ENCODE data around the gene KLC3.
"Not testable (repeated sequence)": the region's sequence is repeated elsewhere in the genome, so short reads cannot be mapped to it uniquely, and the experiment has no call there.

Gene KLC3

DNA sequence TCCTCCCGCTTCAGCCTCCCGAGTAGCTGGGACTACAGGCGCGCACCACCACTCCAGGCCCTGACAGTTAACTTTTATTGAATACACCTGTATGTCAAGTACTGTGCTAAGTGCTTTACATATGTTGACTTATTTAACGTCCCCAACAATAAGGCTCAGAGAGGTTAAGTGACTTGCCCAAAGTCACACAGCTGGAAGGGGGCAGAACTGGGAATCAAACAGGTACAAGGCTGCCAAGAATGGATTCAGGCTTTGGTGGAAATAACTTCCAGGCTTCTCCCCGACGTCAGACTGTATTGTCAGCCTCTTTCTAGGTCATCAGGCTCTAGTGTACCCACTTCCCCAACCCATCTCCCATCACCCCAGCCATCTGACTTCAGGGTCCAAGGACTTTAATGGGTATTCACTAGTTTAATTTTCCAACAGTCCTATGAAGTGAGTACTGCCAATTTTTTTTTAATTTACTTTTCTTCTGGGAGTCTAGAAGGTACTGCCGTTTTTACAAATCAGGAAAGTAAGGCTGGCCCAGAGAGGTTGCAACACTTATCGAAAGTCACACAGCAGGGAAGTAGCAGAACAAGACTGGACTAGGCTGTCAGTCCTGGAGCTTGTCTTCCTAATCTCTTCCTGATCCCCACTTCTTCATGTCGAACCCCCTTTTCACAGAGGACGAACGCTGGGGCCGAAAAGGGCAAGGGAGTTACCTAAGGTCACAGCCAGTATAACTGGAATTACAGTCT lies 13.0 kb upstream of the KLC3 start:
- ATAC-seq, result no peak
- Mint-ChIP-seq H3K27me3 (peaks cover 31% of the 10 kb centered on the region), H3K27ac (no peak overlapping the region), H3K4me3 (no peak overlapping the region), H3K9me3 (no peaks in the 10 kb centered on the region), H3K4me1 (peaks cover 3% of the 10 kb centered on the region), H3K36me3 (ENCODE audit: low read depth) (no peaks in the 10 kb centered on the region)
- DNase-seq, result no peak

DNA sequence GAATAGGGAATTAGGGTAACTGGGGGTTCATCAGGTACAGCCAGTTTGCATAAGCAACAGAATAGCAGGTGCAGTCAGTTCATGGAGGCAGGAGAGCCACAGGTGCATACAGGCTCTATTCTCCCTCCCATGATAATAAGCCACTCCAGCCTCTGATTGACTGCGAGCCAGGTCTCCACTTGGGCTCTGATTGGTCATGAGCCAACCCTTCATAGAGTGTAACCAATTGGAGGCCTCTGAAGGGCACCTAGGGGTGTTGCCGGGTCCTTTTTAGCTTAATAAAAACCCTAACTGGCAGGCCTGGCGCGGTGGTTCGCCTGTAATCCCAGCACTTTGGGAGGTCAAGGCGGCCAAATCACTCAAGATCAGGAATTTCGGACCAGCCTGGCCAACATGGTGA lies 9.1 kb upstream of the KLC3 start:
- peaks cover 17% of the 10 kb centered on the region for H3K27me3 Mint-ChIP-seq
- H3K9me3 Mint-ChIP-seq, result no peaks in the 10 kb centered on the region
- ATAC-seq, result no peak

DNA sequence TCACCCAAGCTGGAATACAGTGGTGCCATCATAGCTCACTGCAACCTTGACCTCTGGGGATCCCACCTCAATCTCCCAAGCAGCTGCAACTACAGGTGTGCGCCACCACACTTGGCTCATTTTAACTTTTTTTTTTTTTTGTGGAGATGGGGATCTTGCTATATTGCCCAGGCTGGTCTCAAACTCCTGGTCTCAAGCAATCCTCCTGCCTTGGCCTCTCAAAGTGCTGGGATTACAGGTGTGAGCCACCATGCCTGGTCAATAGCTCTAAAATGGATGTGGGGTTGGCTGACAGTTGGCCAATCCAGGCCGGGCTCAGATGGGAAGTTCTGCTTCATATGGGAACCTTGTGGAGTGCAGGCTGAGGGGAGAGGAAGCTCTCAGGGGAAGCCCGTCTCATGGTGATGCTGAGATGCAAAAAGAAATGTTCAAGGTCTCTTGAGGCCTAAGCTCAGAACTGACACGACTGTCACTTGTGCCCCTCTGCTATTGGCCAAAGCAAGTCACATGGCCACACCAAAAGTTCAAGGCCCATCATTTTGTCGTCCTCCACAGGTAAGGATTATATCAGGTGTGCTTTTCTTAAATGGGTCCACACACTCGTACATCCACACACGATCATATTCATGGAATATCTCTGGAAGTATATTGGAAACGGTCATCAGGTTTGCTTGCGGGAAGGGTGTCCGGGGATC lies 6.8 kb upstream of the KLC3 start:
- ATAC-seq (no peak), DNase-seq (no peak)
- H3K4me1 Mint-ChIP-seq, result no peaks in the 10 kb centered on the region
- H3K4me3 Mint-ChIP-seq, result no peak overlapping the region
- no peaks in the 10 kb centered on the region for H3K9me3 Mint-ChIP-seq
- peaks cover 14% of the 10 kb centered on the region for H3K27me3 Mint-ChIP-seq
- no peaks in the 10 kb centered on the region for H3K36me3 Mint-ChIP-seq (ENCODE audit: low read depth)
- no peak overlapping the region for H3K27ac Mint-ChIP-seq

More for the DNA sequence above, 9.1 kb upstream of the KLC3 start:
- Mint-ChIP-seq H3K36me3 (ENCODE audit: low read depth) (no peaks in the 10 kb centered on the region), H3K4me1 (peaks cover 1% of the 10 kb centered on the region), H3K4me3 (no peak overlapping the region), H3K27ac (no peak overlapping the region)
- DNase-seq, result no peak

DNA sequence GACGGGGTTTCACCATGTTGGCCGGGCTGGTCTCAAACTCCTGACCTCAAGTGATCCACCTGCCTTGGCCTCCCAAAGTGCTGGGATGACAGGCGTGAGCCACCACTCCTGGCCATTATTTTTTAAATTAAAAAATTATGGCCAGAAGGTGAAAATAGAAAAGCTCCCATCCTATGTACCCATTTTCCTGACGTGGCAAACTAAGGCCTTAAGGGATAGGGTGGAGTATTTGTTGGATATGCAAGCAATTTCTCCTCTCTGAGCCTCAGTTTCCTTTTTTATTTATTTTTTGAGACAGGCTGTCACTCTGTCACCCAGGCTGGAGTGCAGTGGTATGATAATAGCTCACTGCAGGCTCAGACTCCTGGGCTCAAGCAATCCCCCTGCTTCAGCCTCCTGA lies 5.7 kb upstream of the KLC3 start:
- H3K4me1 Mint-ChIP-seq; DNase-seq; H3K27ac Mint-ChIP-seq; H3K4me3 Mint-ChIP-seq; H3K9me3 Mint-ChIP-seq; H3K36me3 Mint-ChIP-seq (ENCODE audit: low read depth); ATAC-seq: not testable (repeated sequence)
- peaks cover 19% of the 10 kb centered on the region for H3K27me3 Mint-ChIP-seq

DNA sequence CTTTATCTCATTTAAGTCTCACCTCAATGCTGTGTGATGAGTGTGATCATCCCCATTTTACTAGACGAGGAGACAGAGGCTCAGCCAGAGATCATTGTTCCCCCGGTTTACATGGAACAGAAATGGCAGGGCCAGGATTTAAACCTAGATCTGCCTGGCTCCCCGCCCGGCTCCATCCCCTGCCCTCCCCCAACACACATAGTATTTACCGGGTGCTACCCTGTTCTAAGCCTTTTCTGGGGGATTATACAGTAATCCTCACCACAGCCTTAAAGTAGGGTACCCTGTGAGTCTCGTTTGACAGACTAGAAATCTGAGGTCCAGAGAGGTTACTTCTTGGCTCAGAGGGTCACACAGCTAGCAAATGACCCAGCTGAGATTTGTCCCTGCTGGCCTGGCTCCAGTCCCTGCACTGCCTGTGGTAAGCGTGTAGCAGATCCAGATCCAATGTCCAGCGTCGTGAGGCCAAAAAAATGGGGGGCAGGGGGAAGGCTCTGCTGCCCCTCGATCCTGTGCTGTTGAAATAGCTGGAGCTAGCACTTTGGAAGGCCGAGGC lies 3.8 kb upstream of the KLC3 start:
- ATAC-seq (no peak), DNase-seq (no peak)
- Mint-ChIP-seq H3K4me1 (peaks cover 3% of the 10 kb centered on the region), H3K9me3 (no peaks in the 10 kb centered on the region), H3K36me3 (ENCODE audit: low read depth) (no peaks in the 10 kb centered on the region), H3K27ac (no peak overlapping the region), H3K4me3 (no peak overlapping the region), H3K27me3 (peaks cover 21% of the 10 kb centered on the region)

DNA sequence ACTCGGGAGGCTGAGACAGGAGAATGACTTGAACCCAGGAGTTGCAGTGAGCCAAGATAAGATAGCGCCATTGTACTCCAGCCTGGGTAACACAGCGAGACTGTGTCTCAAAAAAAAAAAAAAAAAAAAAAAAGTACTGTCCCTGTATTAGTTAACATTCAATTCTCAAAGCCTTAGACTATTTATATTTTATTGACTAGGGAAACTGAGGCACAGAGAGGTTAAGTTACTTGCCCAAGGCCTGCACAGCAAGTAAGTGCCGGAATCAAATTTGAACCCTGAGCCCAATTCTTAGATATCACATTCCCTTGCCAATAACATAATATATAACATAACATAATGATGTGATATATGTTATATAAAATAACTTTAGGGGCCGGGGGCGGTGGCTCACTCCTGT lies 921 bp upstream of the KLC3 start:
- Mint-ChIP-seq H3K27ac (no peak overlapping the region), H3K36me3 (ENCODE audit: low read depth) (no peaks in the 10 kb centered on the region), H3K4me1 (peaks cover 3% of the 10 kb centered on the region), H3K9me3 (no peaks in the 10 kb centered on the region), H3K4me3 (no peak overlapping the region), H3K27me3 (peaks cover 25% of the 10 kb centered on the region)
- DNase-seq (no peak), ATAC-seq (no peak)

DNA sequence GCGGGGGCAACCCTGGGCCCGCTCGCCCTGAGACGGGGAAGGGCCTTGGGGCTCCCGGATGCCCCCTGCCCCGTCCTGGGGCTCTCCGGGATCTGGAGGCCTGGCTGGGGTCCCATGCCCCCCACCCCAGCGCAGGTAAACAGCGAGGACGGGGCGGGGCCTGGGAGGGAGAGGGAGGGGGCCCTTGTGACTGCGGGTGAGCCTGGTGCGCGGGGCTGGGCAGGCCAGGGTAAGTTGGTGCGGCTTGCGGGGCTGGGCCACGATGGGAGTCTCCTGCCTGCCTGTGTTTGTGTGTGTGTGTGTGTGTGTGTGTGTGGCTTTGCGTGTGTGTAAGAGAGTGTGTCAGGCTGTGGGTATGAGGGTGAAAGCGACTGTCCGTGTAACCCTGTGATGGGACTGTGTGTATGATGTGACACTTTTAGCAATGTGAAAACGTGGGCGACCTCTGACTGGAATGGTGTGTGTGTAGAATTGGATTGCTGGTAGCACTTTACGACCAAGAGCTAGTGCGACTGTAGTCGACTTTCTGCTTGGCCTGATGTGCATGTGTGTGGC lies 426 bp downstream of the KLC3 start:
- Mint-ChIP-seq H3K27me3 (peaks cover 31% of the 10 kb centered on the region), H3K36me3 (ENCODE audit: low read depth) (no peaks in the 10 kb centered on the region), H3K4me3 (no peak overlapping the region), H3K9me3 (no peaks in the 10 kb centered on the region), H3K4me1 (peaks cover 3% of the 10 kb centered on the region), H3K27ac (no peak overlapping the region)
- DNase-seq (no peak), ATAC-seq (peak; percentile 6)

DNA sequence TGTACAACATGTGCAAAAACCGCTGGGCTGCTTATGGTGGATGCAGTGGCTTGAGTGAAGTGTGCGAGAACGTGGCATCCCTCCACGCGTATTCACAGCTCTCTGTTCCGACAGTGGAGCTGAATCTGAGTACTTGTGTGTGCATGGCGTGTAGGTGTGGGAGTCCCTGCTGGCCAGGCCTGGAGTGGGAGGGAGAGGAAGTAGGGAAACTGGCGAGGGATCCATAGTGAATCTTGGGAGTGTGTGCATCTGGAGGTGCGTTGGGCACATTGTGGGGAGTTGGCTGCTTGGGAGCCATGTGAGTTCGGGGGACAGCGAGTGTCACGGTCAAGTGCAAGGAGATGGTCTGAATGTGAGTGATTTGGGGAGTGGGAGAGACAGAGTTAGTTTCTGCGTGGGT lies 2.4 kb downstream of the KLC3 start:
- no peaks in the 10 kb centered on the region for H3K36me3 Mint-ChIP-seq (ENCODE audit: low read depth)
- no peak overlapping the region for H3K27ac Mint-ChIP-seq
- H3K27me3 Mint-ChIP-seq, result peaks cover 31% of the 10 kb centered on the region
- no peak overlapping the region for H3K4me3 Mint-ChIP-seq
- ATAC-seq, result no peak
- no peak for DNase-seq
- no peaks in the 10 kb centered on the region for H3K9me3 Mint-ChIP-seq
- peaks cover 3% of the 10 kb centered on the region for H3K4me1 Mint-ChIP-seq

DNA sequence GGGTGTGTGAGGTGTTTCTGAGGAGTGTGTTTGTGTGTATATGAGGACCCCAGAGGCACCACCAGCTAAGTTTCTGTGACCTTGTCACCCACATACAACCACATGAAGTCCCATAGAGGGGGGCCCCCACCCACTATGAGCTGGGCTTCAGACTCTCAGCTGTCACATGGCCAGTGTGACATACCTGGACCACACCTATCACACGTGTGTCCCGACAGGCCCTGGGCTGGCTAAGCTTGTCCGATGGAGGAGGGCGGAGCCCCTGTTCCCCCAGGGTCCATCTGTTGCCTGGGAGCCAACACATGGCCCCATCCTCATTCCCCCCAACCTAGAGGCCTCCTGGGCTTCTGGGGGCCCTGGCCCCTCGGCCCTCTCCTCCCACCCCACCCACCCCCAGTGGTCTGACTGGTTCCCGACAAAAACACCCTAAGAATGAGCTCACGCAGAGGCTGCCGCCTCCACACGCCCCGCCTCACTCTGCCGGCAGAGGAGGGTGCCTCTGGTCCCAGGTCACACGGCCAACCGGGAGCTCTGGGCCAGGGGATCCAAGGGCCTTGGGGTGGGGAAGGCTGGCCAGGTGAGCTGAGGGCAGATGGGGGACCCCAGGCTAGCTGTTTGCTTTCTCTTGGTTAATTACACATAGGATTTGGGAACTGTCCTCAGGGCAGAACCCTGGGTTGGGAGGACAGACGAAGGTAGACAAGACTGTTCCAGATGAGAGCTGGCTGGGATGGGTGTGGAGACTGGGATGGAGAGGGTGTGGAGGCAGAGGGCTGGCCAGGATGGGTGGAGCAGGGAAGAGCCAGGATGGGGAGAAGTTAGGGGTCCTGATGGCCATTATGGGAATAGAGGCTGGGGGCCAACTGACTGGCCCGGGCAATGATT lies 4.3 kb downstream of the KLC3 start:
- H3K4me1 Mint-ChIP-seq, result peaks cover 3% of the 10 kb centered on the region
- DNase-seq (no peak), ATAC-seq (no peak)
- no peak overlapping the region for H3K4me3 Mint-ChIP-seq
- peaks cover 21% of the 10 kb centered on the region for H3K27me3 Mint-ChIP-seq
- no peaks in the 10 kb centered on the region for H3K36me3 Mint-ChIP-seq (ENCODE audit: low read depth)
- H3K27ac Mint-ChIP-seq, result no peak overlapping the region
- no peaks in the 10 kb centered on the region for H3K9me3 Mint-ChIP-seq

DNA sequence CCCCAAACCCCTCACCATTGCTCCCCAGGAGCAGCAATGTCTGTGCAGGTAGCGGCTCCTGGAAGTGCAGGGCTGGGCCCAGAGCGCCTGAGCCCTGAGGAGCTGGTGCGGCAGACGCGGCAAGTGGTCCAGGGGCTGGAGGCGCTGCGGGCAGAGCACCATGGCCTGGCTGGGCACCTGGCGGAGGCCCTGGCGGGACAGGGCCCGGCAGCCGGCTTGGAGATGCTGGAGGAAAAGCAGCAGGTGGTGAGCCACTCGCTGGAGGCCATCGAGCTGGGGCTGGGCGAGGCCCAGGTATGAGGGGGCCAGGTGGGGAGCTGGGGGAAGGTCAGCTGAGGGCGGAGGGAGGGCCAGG lies 4.9 kb downstream of the KLC3 start:
- Mint-ChIP-seq H3K27me3 (peaks cover 17% of the 10 kb centered on the region), H3K9me3 (no peaks in the 10 kb centered on the region), H3K4me3 (no peak overlapping the region), H3K27ac (no peak overlapping the region), H3K4me1 (no peaks in the 10 kb centered on the region), H3K36me3 (ENCODE audit: low read depth) (no peaks in the 10 kb centered on the region)
- ATAC-seq (no peak), DNase-seq (no peak)

DNA sequence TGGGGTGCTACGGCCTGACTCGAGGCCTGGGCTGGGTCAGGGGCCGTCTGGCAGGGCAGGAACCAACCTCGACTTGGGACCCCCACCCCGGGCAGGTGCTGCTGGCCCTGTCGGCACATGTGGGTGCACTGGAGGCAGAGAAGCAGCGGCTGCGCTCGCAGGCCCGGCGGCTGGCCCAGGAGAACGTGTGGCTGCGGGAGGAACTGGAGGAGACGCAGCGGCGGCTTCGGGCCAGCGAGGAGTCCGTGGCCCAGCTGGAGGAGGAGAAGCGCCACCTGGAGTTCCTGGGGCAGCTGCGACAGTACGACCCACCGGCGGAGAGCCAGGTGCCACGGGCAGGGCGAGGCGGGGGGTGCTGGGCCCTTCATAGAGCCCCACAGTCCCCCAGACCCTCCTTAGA lies 5.9 kb downstream of the KLC3 start:
- Mint-ChIP-seq H3K36me3 (ENCODE audit: low read depth) (no peaks in the 10 kb centered on the region), H3K9me3 (no peaks in the 10 kb centered on the region), H3K27me3 (peaks cover 17% of the 10 kb centered on the region), H3K4me1 (no peaks in the 10 kb centered on the region), H3K27ac (no peak overlapping the region), H3K4me3 (no peak overlapping the region)
- DNase-seq (no peak), ATAC-seq (no peak)

DNA sequence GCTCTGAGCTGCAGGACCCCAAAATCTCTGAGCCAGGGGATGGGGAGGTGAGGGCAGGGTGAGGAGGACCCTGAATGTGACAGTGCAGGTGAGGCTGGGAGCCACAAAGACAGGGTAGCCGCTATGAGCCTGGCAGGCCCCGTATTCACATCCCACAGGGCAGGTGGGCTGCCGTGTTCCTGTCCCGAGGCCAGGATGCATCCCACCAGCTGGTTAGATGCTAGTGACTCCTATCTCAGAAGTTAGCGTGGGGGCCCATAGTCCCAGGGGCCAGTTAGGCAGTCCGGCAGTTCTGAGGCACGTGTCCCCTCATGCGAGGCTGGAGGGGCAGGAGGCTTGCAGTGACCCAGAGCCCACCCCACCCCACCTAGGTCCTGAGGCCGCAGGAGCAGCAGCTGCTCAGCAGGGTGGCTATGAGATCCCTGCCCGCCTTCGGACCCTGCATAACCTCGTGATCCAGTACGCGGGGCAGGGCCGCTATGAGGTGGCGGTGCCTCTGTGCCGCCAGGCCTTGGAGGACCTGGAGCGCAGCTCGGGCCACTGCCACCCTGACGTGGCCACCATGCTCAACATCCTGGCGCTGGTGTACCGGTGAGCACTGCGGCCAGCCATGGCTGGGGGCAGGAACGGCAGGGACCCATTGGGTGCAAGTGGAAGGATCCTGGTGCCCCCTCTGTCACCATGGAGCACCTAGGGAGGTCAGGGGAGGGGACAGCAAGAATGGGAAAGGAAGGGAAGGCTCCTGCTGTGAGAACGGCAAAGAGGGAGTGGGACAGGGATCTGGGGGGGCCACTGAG lies 7.2 kb downstream of the KLC3 start:
- DNase-seq (no peak), ATAC-seq (no peak)
- Mint-ChIP-seq H3K27me3 (peaks cover 17% of the 10 kb centered on the region), H3K4me1 (no peaks in the 10 kb centered on the region), H3K27ac (no peak overlapping the region), H3K4me3 (no peak overlapping the region), H3K36me3 (ENCODE audit: low read depth) (no peaks in the 10 kb centered on the region), H3K9me3 (no peaks in the 10 kb centered on the region)

DNA sequence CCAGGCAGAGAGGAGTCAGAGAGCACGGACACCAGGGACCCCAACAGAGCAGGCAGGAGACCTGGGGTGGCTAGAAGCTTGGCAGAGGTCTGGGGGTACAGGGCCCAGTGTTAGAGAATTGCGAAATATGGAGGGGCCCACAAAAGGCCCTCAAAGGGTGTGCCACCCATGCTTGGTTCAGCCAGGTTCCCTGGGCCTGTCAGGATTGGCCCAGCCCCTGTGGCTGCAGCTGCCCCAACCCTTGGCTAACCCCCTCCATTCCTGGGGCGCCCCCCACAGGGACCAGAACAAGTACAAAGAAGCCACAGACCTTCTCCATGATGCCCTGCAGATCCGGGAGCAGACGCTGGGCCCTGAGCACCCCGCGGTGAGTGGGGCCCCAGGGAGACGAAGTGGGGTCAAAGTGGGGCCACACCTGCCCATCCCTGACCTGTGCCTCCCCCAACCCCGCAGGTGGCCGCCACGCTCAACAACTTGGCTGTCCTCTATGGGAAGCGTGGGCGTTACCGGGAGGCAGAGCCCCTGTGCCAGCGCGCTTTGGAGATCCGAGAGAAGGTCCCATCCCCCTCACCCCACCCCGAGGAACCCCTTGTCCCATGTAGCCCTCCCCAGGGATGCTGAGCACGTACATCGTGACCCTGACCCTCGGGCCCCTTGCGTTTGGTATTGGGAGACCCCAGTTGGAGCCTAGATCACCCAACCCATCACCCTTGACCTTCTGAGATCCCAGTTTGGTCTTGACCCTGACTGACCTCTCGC lies 8.0 kb downstream of the KLC3 start:
- Mint-ChIP-seq H3K9me3 (no peaks in the 10 kb centered on the region), H3K4me3 (no peak overlapping the region), H3K4me1 (no peaks in the 10 kb centered on the region), H3K36me3 (ENCODE audit: low read depth) (peaks cover 1% of the 10 kb centered on the region), H3K27me3 (peaks cover 16% of the 10 kb centered on the region), H3K27ac (no peak overlapping the region)
- DNase-seq (no peak), ATAC-seq (no peak)
